Fibroblast of mammary gland (primary cell): ENCODE data around the gene TTLL9.

Experiments used
- DNase-seq: peaks from one replicate; pipeline ENCODE4 v3.0.0-alpha.2; 2010; ENCODE audit warnings: low read depth
- H3K4me3 ChIP-seq: 2 replicates; pipeline ENCODE4 v1.5.1; 2011; ENCODE audit warnings: low read depth, mild to moderate bottlenecking, low read length, moderate library complexity; ENCODE audit not compliant: control insufficient read depth
- TF ChIP-seq, protein P1 (sequence below): conservative IDR thresholded peaks from 2 replicates; pipeline ENCODE4 v1.5.1; 2011; ENCODE audit warnings: low read depth, low read length, inconsistent platforms; ENCODE audit not compliant: control insufficient read depth, insufficient read depth

The TTLL9 gene

DNA sequence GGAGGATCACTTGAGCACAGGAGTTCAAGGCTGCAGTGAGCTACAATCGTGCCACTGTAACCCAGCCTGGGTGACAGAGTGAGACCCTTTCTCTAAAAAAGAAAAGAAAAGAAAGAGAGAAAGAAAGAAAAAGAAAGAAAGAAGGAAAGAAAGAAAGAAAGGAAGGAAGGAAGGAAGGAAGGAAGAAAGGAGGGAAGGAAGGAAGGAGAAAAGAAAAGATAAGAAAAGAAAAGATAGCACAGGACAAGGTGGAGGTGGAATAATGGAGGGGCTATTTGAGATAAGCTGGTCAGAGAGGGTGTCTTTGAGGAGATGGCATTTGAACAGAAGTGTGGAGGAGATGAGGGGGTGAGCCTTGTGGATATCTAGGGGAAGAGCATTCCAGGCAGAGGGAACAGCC is 84.1 kb downstream of the TTLL9 start:
- no peak overlapping the region for H3K4me3 ChIP-seq
- DNase-seq: no peak
- TF ChIP-seq, protein P1, sequence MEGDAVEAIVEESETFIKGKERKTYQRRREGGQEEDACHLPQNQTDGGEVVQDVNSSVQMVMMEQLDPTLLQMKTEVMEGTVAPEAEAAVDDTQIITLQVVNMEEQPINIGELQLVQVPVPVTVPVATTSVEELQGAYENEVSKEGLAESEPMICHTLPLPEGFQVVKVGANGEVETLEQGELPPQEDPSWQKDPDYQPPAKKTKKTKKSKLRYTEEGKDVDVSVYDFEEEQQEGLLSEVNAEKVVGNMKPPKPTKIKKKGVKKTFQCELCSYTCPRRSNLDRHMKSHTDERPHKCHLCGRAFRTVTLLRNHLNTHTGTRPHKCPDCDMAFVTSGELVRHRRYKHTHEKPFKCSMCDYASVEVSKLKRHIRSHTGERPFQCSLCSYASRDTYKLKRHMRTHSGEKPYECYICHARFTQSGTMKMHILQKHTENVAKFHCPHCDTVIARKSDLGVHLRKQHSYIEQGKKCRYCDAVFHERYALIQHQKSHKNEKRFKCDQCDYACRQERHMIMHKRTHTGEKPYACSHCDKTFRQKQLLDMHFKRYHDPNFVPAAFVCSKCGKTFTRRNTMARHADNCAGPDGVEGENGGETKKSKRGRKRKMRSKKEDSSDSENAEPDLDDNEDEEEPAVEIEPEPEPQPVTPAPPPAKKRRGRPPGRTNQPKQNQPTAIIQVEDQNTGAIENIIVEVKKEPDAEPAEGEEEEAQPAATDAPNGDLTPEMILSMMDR: no peak

DNA sequence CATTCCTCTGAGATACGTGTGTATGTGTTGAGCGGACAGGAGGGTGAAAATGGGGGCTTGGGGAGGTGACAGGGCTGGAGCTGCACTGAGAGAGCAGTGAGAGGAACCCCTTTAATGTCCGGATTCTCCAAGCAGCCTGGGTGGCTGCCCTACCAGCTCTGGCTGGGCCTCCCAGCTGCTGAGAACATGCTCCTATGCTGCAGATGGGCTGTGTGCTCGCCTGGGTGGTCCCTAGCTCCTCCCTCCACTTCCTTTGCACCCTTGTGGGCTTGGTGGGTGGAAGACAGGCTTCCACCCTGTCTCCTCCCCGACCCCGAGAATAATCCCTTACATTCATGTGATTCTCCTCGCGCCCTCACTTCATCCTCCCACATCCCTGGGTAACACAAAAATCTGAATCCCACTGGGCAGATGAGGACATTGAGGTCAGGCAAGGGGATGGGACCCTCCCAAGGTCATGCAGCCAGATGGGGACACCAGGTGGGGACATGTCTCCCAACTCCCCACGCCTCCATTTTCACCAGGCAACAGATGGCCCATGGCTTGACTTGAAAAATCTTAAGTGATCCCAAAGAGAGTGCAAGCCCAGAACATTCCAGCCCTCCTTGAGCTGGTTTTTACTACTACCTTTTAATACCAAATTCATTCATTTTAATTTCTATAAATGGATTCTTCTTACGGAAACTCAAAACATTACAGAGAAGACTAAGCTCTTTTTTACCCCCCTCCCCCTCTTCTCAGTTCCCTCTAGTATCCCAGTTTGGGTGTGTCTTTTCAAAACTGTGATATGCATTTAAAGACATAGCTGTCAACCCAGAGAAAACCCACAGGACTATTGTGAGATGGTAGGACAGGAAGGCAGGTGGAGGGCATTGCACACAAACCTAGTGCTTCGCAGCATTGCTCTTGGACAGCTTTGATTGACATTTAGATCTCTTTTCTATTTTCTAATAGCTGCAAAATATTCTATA is 86.4 kb downstream of the TTLL9 start:
- H3K4me3 ChIP-seq: no peak overlapping the region
- TF ChIP-seq, protein P1: no peak
- no peak for DNase-seq

DNA sequence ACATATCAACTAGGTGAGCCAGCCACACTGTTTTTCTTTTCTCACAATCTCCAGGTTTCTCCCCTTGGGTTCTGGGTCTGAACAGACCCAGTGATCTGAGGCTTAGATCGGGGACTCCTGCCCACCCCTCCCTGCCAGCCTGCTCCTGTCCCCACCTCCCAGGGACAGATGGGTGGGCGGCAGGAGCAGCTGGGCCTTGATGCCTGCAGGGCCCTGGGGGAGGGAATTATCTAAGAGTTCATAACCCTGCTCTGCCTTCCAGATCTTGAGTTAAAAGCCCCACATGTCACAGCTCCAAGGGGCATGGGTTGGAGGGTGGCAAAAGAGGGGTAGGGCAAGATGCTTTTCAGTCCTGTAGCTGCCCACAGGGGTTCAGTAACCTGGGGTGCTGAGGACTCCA is 92.3 kb downstream of the TTLL9 start:
- H3K4me3 ChIP-seq: no peak overlapping the region
- DNase-seq: no peak
- TF ChIP-seq, protein P1: no peak

DNA sequence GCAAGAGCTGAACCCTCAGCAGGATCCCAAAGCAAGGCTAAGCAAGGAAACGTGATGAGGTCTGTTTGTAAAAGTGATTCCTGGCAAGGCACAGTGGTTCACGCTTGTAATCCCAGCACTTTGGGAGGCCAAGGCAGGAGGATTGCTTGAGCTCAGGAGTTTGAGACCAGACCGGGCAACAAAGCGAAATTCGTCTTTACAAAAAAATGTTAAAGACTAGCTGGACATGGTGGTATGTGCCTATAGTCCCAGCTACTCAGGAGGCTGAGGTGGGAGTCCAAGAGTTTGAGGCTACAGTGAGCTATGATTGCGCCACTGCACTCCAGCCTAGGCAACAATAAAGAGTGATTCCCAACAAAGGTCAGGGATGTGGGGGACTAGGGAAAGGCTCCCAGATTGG is 93.5 kb downstream of the TTLL9 start:
- no peak for DNase-seq
- TF ChIP-seq, protein P1: no peak

DNA sequence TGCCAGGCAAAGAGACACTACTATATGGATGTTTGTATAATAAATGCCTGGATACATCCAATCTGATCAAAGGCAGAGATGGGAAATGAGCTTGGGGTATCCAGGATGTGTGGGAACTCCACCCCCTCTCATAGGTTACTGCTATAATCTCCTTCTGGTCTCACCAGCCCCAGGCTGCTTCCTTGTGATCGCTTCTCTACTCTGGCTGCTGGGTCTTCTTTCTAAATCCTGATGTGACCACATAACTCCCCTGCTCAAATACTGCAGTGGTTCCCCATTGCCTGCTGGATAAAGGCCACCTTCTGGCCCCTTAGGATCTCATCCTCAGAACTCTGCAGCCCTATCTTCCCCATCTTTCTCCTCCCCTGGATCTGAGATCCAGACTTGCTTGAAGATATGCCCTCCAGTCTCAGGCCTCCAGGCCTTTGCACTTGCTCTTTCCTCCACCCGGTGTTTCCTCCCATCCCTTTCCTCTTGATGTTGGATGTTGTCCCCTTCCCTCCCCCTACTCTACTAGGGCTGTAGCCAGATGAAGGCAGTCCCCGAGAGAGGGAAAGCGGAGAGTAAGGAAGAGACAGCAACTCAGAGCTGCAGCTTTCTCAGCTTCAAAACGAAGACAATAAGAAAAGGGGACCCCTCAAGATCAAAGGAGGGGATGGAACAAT is 96.7 kb downstream of the TTLL9 start:
- no peak for DNase-seq
- H3K4me3 ChIP-seq: no peak overlapping the region
- TF ChIP-seq, protein P1: no peak

More for the DNA sequence above, 93.5 kb downstream of the TTLL9 start:
- H3K4me3 ChIP-seq: no peak overlapping the region

DNA sequence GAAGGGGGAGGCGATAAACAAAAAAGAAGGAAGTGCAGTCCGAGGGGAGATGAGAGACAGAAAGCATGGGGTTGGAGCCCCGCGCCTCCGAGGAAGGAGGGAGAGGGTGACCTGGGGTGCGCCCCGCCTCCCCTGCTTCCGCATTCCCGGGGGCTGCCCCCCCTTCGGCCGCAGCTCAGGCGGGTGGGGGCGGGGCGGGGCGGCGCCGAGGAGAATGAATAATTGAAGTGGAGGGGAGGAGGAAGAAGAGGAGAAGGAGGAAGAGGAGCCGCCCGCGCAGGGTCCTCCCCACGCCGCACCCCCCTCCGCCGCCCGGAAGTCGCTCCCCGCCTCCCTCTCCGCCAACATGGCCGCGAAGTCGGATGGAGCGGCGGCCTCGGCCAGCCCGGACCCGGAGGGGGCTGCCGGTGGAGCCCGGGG is 97.4 kb downstream of the TTLL9 start, which contains the start of gene XKR7:
TSS of gene XKR7 (plus strand) at position 322 of the 420 bp plus-strand sequence. CDS start at position 347, 25 bp downstream.
- TF ChIP-seq, protein P1: no peak
- no peak for DNase-seq
- H3K4me3 ChIP-seq: no peak within 1 kb of the TSS
